ENCODE results near the gene LEFTY1.

LEFTY1 gene

DNA sequence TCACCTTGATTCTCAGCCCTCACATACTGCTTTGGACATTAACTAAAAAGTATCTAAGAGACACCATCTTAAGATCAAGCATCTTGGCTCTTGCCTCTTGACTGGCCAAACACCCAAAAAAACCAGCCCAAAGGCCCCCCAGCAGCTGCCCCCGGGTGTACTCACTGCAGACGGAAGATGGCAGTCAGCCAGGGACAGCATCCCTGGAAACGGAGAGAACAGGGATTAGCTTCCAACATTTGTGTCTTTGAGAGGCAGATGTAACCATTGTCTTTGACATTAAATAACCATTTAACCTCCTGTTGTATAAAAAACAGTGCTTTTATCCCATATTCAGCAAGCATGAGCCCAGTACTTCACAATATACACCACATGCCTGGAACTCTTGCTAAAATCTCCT is 18.0 kb downstream of the LEFTY1 start:
- H3K27me3 ChIP-seq (ENCODE audit: control insufficient read depth, insufficient read depth, low read length): no peaks in the 10 kb centered on the region
- peaks cover 86% of the 10 kb centered on the region for H3K36me3 ChIP-seq (ENCODE audit: control insufficient read depth, insufficient read depth, low read length)
- no peak overlapping the region for H3K9ac ChIP-seq (ENCODE audit: low read length)

DNA sequence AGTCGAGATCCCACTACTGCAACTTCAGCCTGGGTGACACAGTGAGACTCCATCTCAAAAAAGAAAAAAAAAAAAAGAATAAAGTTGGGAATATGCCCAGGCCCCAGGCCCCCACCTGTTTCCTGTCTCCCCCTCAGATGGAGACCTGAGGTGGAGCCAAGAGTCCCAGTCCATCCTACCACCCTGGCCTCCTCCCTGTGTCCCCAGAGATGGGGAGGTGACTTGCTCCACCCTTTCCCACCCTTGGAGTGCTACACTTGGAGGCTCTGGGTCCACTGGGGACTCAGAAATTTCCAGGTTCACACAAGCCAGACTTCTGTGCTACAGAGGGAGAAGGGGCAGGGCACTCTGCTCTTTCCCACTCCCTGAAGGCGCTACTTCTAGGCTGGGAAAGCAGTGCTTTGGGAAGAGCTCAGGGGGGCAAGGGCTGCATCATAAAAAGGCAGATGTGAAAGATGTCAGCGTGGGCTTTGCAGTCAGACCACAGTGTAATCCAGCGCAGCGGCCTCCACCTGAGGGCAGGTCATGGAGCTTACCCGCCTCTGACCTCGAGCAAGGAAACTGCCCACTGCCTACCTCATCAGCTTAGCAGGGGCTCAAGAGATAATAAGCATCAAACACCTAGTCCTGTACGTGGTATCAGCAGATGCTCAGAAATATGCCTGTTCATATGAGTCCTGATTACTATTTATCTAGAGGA is 20.2 kb downstream of the LEFTY1 start:
- no peak overlapping the region for H3K9ac ChIP-seq (ENCODE audit: low read length)
- peaks cover 7% of the 10 kb centered on the region; the same call in 1 of the 2 replicates for H3K4me1 ChIP-seq (ENCODE audit: control insufficient read depth, insufficient read depth, low read length)
- no peak overlapping the region for H3K4me3 ChIP-seq (ENCODE audit: low read depth, low read length)
- H3K27ac ChIP-seq (ENCODE audit: low read depth, low read length): no peak overlapping the region
- peaks cover 88% of the 10 kb centered on the region for H3K36me3 ChIP-seq (ENCODE audit: control insufficient read depth, insufficient read depth, low read length)
- no peaks in the 10 kb centered on the region for H3K9me3 ChIP-seq (ENCODE audit: control insufficient read depth, insufficient read depth, low read depth, low read length)
- no peaks in the 10 kb centered on the region for H3K27me3 ChIP-seq (ENCODE audit: control insufficient read depth, insufficient read depth, low read length)

More for the DNA sequence above, 18.0 kb downstream of the LEFTY1 start:
- Histone ChIP-seq H3K4me1 (ENCODE audit: control insufficient read depth, insufficient read depth, low read length) (peaks cover 7% of the 10 kb centered on the region; the same call in 1 of the 2 replicates), H3K4me3 (ENCODE audit: low read depth, low read length) (no peak overlapping the region), H3K9me3 (ENCODE audit: control insufficient read depth, insufficient read depth, low read depth, low read length) (no peaks in the 10 kb centered on the region), H3K27ac (ENCODE audit: low read depth, low read length) (no peak overlapping the region)

DNA sequence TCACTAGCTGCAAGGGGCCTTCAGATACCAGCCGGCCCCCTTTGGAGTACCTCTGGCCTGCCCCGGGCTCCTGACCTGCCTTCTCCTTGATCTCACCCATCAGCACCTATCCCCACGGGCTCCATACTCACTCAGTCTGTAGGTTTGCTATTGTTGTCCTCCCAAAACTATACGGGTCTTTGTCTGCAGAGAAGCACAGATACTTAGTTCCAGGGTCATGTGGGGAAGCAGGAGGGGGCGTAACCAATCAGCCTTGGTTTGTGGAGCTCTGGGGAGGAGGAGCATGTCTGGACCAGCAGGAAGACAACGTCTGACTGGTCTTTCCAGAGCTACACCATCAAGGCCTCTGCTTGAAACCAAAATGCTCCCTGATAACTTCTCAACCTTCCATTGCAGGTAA is 22.0 kb downstream of the LEFTY1 start:
- Histone ChIP-seq H3K4me1 (ENCODE audit: control insufficient read depth, insufficient read depth, low read length) (peaks cover 5% of the 10 kb centered on the region; the same call in 1 of the 2 replicates), H3K27me3 (ENCODE audit: control insufficient read depth, insufficient read depth, low read length) (no peaks in the 10 kb centered on the region), H3K27ac (ENCODE audit: low read depth, low read length) (no peak overlapping the region), H3K4me3 (ENCODE audit: low read depth, low read length) (no peak overlapping the region), H3K36me3 (ENCODE audit: control insufficient read depth, insufficient read depth, low read length) (peaks cover 91% of the 10 kb centered on the region), H3K9me3 (ENCODE audit: control insufficient read depth, insufficient read depth, low read depth, low read length) (no peaks in the 10 kb centered on the region), H3K9ac (ENCODE audit: low read length) (no peak overlapping the region)

DNA sequence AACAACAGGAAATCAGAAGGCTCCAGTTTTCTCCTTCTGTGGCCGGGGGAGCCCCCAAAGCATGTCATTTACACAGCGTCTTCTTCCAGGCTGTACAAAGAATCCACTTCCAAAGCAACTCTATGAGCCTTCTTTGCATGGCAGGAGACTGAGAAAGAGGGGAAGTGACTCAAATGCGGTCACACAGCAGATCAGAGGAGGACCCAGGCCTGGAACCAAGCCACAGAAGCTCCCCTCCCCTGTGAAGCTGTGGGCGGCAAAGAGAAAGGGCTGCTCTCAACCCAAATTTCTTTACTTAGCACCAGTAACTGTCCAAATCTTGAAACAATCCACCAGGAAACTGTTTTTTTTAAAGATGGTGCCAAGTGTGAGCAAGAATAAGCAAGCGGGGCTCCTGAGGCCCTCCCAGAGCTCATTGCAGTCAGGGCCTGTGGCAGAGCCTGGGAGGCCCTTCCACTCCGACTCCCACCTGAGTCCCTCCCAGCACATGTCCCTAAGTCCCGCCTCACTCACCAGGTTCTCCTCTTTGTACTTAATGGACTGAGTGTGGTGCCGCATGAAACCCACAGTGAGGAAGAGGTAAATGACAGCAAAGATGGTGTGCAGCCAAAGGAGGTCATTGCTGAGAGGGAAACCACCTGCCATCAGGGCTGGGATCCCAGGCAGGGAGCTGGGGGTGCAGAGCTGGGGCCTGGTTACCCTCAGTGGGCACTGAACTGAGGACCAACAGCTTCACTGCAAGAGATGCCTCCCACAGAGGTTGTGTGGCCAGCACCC is 22.7 kb downstream of the LEFTY1 start:
- no peak overlapping the region for H3K4me3 ChIP-seq (ENCODE audit: low read depth, low read length)
- no peak overlapping the region for H3K9ac ChIP-seq (ENCODE audit: low read length)
- H3K9me3 ChIP-seq (ENCODE audit: control insufficient read depth, insufficient read depth, low read depth, low read length): no peaks in the 10 kb centered on the region
- H3K36me3 ChIP-seq (ENCODE audit: control insufficient read depth, insufficient read depth, low read length): peaks cover 91% of the 10 kb centered on the region
- H3K27me3 ChIP-seq (ENCODE audit: control insufficient read depth, insufficient read depth, low read length): no peaks in the 10 kb centered on the region
- no peaks in the 10 kb centered on the region for H3K4me1 ChIP-seq (ENCODE audit: control insufficient read depth, insufficient read depth, low read length)
- no peak overlapping the region for H3K27ac ChIP-seq (ENCODE audit: low read depth, low read length)

DNA sequence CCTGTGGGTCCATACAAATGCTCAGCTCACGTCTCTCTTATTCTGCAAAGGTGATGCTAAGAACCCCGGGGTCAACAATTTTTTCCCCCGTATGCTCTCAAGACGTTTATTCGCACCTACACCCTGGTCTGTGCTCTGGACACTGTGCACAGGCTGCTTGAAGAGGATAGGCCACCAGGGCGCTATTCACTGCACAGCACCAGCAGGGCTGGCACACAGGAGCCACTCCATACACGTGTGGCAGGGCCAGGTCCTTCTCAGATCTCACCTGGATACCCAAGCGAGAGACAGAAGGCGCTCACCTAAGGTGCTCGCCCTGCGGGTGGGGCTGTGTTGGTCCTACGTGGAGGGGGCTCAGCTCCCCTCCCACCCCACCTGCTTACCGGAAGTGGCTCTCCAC is 23.4 kb downstream of the LEFTY1 start:
- no peaks in the 10 kb centered on the region for H3K27me3 ChIP-seq (ENCODE audit: control insufficient read depth, insufficient read depth, low read length)
- H3K9me3 ChIP-seq (ENCODE audit: control insufficient read depth, insufficient read depth, low read depth, low read length): no peaks in the 10 kb centered on the region
- peaks cover 92% of the 10 kb centered on the region for H3K36me3 ChIP-seq (ENCODE audit: control insufficient read depth, insufficient read depth, low read length)
- H3K9ac ChIP-seq (ENCODE audit: low read length): no peak overlapping the region
- no peak overlapping the region for H3K27ac ChIP-seq (ENCODE audit: low read depth, low read length)
- no peak overlapping the region for H3K4me3 ChIP-seq (ENCODE audit: low read depth, low read length)
- no peaks in the 10 kb centered on the region for H3K4me1 ChIP-seq (ENCODE audit: control insufficient read depth, insufficient read depth, low read length)

DNA sequence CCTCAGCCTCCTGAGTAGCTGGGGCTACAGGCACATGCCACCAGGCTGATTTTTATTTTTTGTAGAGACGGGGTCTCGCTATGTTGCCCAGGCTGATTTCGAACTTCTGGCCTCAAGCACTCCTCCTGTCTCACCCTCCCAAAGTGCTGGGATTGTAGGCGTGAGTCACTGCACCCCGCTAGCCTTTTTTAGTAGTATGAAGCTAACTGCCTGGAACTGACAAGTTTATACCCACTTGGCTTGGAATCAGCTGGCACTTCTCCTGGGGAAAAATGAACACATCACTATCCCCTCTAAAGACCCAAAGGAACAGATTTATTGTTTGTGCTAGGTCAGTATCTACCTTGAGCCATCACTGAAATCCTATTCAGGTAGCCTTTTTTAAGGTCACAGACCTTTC is 25.8 kb downstream of the LEFTY1 start:
- Histone ChIP-seq H3K4me3 (ENCODE audit: low read depth, low read length) (no peak overlapping the region), H3K27me3 (ENCODE audit: control insufficient read depth, insufficient read depth, low read length) (no peaks in the 10 kb centered on the region), H3K9me3 (ENCODE audit: control insufficient read depth, insufficient read depth, low read depth, low read length) (no peaks in the 10 kb centered on the region), H3K9ac (ENCODE audit: low read length) (no peak overlapping the region), H3K27ac (ENCODE audit: low read depth, low read length) (no peak overlapping the region), H3K4me1 (ENCODE audit: control insufficient read depth, insufficient read depth, low read length) (no peaks in the 10 kb centered on the region), H3K36me3 (ENCODE audit: control insufficient read depth, insufficient read depth, low read length) (peaks cover 92% of the 10 kb centered on the region)

DNA sequence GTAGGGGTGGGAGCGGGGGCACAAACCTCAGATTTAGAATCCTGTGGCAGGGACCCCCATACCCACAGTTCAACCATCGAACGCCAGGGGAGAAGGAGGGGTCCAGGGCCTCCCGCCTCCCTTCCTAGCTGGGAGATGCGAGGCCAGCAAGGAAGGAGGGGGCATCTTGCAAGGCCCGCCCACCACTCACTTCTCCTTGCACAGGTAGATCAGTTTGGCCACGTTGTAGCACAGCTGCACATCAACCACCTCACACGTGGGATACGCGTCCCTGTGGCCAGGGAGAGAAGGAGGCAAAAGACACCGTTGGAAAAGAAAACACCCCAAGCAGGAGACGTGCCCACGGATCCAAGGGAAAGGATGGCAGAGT is 26.4 kb downstream of the LEFTY1 start:
- no peaks in the 10 kb centered on the region for H3K4me1 ChIP-seq (ENCODE audit: control insufficient read depth, insufficient read depth, low read length)
- no peak overlapping the region for H3K4me3 ChIP-seq (ENCODE audit: low read depth, low read length)
- H3K27me3 ChIP-seq (ENCODE audit: control insufficient read depth, insufficient read depth, low read length): no peaks in the 10 kb centered on the region
- H3K9me3 ChIP-seq (ENCODE audit: control insufficient read depth, insufficient read depth, low read depth, low read length): no peaks in the 10 kb centered on the region
- no peak overlapping the region for H3K9ac ChIP-seq (ENCODE audit: low read length)
- H3K27ac ChIP-seq (ENCODE audit: low read depth, low read length): no peak overlapping the region
- peaks cover 91% of the 10 kb centered on the region for H3K36me3 ChIP-seq (ENCODE audit: control insufficient read depth, insufficient read depth, low read length)

DNA sequence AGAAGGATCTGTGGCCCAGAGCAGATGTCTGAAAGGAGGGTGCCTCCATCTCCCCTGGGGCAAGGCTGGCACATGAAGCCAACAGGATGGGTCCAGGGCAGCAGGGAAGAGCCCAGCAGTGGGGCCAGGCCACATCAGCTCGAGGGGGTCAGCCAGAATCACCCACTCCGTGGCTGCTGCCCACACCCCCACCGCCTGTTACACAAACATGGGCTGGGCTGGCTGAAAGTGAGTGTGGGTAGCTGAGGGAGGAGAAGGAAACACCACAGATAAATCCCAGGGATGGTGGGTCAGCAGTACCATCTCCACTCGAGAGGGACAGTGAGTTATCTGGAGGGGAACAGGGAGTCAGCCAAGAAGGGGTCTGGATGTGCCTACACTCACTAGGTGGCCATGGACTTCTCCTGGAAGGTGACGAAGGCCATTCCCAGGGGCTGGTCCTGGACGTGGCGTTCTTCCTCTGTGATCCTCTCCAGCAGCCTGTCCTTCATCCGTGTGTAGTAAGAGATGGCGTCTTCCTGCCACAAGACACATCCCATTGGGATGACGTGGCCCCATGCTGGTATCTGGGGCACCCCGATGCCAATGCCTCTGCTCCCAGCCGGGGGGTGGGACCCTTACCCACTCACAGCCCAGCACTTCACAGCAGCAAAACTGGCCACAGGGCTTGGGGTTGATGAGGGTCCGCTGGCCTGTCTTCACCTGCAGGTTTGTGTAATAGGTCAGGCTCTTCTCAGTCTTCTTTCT is 26.9 kb downstream of the LEFTY1 start:
- Histone ChIP-seq H3K36me3 (ENCODE audit: control insufficient read depth, insufficient read depth, low read length) (peaks cover 88% of the 10 kb centered on the region), H3K4me1 (ENCODE audit: control insufficient read depth, insufficient read depth, low read length) (no peaks in the 10 kb centered on the region), H3K27ac (ENCODE audit: low read depth, low read length) (no peak overlapping the region), H3K9me3 (ENCODE audit: control insufficient read depth, insufficient read depth, low read depth, low read length) (no peaks in the 10 kb centered on the region), H3K27me3 (ENCODE audit: control insufficient read depth, insufficient read depth, low read length) (no peaks in the 10 kb centered on the region), H3K9ac (ENCODE audit: low read length) (no peak overlapping the region), H3K4me3 (ENCODE audit: low read depth, low read length) (no peak overlapping the region)

DNA sequence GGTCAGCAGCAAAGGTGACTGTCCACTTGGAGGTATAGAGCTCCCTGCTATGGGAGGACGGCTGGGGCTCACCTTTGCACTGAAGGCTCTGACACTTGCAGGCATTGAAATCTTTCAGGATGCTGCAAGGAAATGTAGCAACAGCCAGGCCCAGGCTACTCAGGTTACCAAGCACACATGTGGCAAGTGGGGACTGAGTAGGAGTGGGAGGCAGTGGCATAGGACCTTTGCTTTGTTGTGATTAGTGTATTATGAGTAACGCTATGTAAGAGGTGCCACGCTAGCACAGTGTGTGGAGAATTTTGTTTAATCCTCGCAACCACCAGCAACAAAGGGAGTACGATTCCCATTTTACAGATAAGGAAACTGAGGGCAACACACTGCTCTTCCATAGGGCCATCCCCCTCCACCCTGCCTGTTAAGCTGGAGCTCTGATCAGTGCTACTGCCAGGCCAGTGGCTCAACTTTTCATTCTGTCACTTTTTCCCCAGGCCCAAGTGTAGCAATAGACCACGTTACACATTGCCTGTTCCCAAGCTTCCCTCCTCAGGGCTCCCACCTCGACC is 28.0 kb downstream of the LEFTY1 start:
- H3K36me3 ChIP-seq (ENCODE audit: control insufficient read depth, insufficient read depth, low read length): peaks cover 86% of the 10 kb centered on the region

DNA sequence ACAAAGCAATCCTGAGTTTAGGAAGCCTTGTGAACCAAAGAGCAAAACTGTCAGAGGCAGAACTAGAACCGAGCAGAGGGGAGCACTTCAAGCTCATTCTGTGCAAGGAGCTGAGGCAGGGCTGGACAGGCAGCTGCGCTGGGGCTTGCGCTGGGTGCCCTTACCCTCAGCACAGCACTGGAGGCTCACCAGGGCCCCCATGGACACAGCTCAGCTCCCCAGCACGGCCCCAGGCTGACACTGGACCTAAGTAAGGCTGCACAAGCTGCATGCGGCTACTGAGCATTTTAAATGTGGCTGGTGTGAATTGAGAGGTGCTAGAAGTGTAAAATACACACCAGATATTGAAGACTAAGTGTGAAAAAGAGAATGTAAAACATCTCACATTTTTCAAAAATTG is 28.8 kb downstream of the LEFTY1 start:
- no peaks in the 10 kb centered on the region for H3K4me1 ChIP-seq (ENCODE audit: control insufficient read depth, insufficient read depth, low read length)
- H3K9ac ChIP-seq (ENCODE audit: low read length): no peak overlapping the region
- no peak overlapping the region for H3K27ac ChIP-seq (ENCODE audit: low read depth, low read length)
- peaks cover 86% of the 10 kb centered on the region for H3K36me3 ChIP-seq (ENCODE audit: control insufficient read depth, insufficient read depth, low read length)
- H3K4me3 ChIP-seq (ENCODE audit: low read depth, low read length): no peak overlapping the region
- H3K9me3 ChIP-seq (ENCODE audit: control insufficient read depth, insufficient read depth, low read depth, low read length): no peaks in the 10 kb centered on the region
- H3K27me3 ChIP-seq (ENCODE audit: control insufficient read depth, insufficient read depth, low read length): no peaks in the 10 kb centered on the region

More for the DNA sequence above, 28.0 kb downstream of the LEFTY1 start:
- Histone ChIP-seq H3K27me3 (ENCODE audit: control insufficient read depth, insufficient read depth, low read length) (no peaks in the 10 kb centered on the region), H3K4me3 (ENCODE audit: low read depth, low read length) (no peak overlapping the region), H3K27ac (ENCODE audit: low read depth, low read length) (no peak overlapping the region), H3K9me3 (ENCODE audit: control insufficient read depth, insufficient read depth, low read depth, low read length) (no peaks in the 10 kb centered on the region), H3K9ac (ENCODE audit: low read length) (no peak overlapping the region), H3K4me1 (ENCODE audit: control insufficient read depth, insufficient read depth, low read length) (no peaks in the 10 kb centered on the region)

Data from HUES6 (cell line).